HepG2 (cell line): Measurements from ENCODE around the gene ABCC5. TPM values are rescaled to one million over a fixed set of nuclear protein-coding genes. Genes with fewer than 3 reads are reported as not detected.

ENCODE experiments used
- ATAC-seq: fragments of 200-7000 bp; cut with Tn5 transposase; 3 replicates; pipeline ENCODE4 v1.9.1; 2020; ENCODE audit warnings: mild to moderate bottlenecking, moderate library complexity
- BruUV-seq: library from RNA; stranded (reverse); fragments of 400-500 nt; replicated peaks from 2 replicates; lab custom pipeline; 2021; lab: Mats Ljungman, UMichigan
- CTCF ChIA-PET: fragments of 300-600 bp; formaldehyde crosslinking; extraction: SDS; loops from one replicate; lab custom pipeline; 2021; ENCODE audit warnings: low total read pairs, inconsistent platforms, low intra/inter-chr PET ratio; lab: Yijun Ruan, JAX
- POLR2A ChIA-PET: fragments of 350-600 bp; sonication (Branson Sonifier 250); formaldehyde crosslinking; loops from one replicate; lab custom pipeline; 2020; ENCODE audit warnings: antibody characterized with exemption, inconsistent platforms; lab: Yijun Ruan, JAX
- DNase-seq: peaks from one replicate; pipeline ENCODE4 v3.0.0-alpha.2; 2015; ENCODE audit warnings: low spot score
- FAIRE-seq: peaks from 3 replicates; lab custom pipeline; 2011; peaks lifted over from hg19 to GRCh38; lab: Jason Lieb, UNC
- H2AFZ ChIP-seq: one replicate; pipeline ENCODE4 v1.6.1; 2011; ENCODE audit warnings: low read length, inconsistent platforms
- H3K27ac ChIP-seq: fragments of 300-600 bp; 3 replicates; pipeline ENCODE4 v1.8.0; 2011; ENCODE audit warnings: mixed run types, mild to moderate bottlenecking, mixed read lengths, low read length, inconsistent platforms; ENCODE audit not compliant: insufficient read depth; ENCODE audit errors: extremely low read length
- H3K27me3 ChIP-seq, 2 experiments: fragments of 200-600 bp in 1 of 2; 2 replicates in 1 of 2; 3 replicates in 1 of 2; pipeline versions ENCODE4 v1.6.0 to v1.8.0; 2011; ENCODE audit warnings: low read length in 2 of 2, mild to moderate bottlenecking in 2 of 2, moderate library complexity in 2 of 2, inconsistent platforms in 1 of 2; ENCODE audit not compliant: insufficient read depth in 2 of 2, control insufficient read depth in 1 of 2
- H3K36me3 ChIP-seq, 2 experiments: fragments of 200-600 bp in 1 of 2; replicated peaks in 1 of 2; 2 replicates in 1 of 2; 3 replicates in 1 of 2; pipeline versions ENCODE4 v1.5.1 to v1.8.0; 2011; ENCODE audit warnings: low read length in 2 of 2, inconsistent platforms in 1 of 2; ENCODE audit not compliant: insufficient read depth in 2 of 2, control insufficient read depth in 1 of 2
- H3K4me1 ChIP-seq: 2 replicates; pipeline ENCODE4 v1.5.1; 2012; ENCODE audit warnings: low read length, inconsistent platforms; ENCODE audit not compliant: insufficient read depth
- H3K4me2 ChIP-seq: 2 replicates; pipeline ENCODE4 v1.6.0; 2011; ENCODE audit warnings: low read depth, low read length, inconsistent platforms
- H3K4me3 ChIP-seq, 3 experiments: fragments of 200-600 bp in 1 of 3; sonication (generic), shearing (Covaris generic) in 1 of 3; replicated peaks in 1 of 3; 2 replicates each; pipeline ENCODE4 v1.5.1; 2011 to 2016; ENCODE audit warnings: low read length in 3 of 3, inconsistent platforms in 2 of 3, low read depth in 2 of 3, mild to moderate bottlenecking in 2 of 3, control low read depth in 1 of 3, mixed read lengths in 1 of 3; ENCODE audit not compliant: insufficient read depth in 1 of 3
- H3K79me2 ChIP-seq: one replicate; pipeline ENCODE4 v1.6.1; 2011; ENCODE audit warnings: low read length, inconsistent platforms; ENCODE audit not compliant: insufficient read depth
- H3K9ac ChIP-seq: 2 replicates; pipeline ENCODE4 v1.6.0; 2011; ENCODE audit warnings: mild to moderate bottlenecking, low read depth, low read length, inconsistent platforms; ENCODE audit not compliant: insufficient read depth
- H3K9me3 ChIP-seq: 2 replicates; pipeline ENCODE4 v1.5.1; 2012; ENCODE audit warnings: mild to moderate bottlenecking, low read length
- H4K20me1 ChIP-seq: 2 replicates; pipeline ENCODE4 v1.6.0; 2011; ENCODE audit warnings: inconsistent platforms, mild to moderate bottlenecking, low read length, moderate library complexity; ENCODE audit not compliant: insufficient read depth
- ARID4A ChIP-seq: sonication (generic); formaldehyde crosslinking; IDR thresholded peaks from 2 replicates; pipeline ENCODE4 v1.5.0; 2020; ENCODE audit warnings: mild to moderate bottlenecking, missing genetic modification reagents, borderline replicate concordance
- CCAR2 ChIP-seq: fragments of 200-400 bp; formaldehyde crosslinking; optimal IDR thresholded peaks from 2 replicates; pipeline ENCODE3; 2018; ENCODE audit warnings: low read depth, mild to moderate bottlenecking, low read length, moderate library complexity
- ERF ChIP-seq: IDR thresholded peaks from 2 replicates; pipeline ENCODE4 v1.6.1; 2018; ENCODE audit warnings: missing biosample characterization, missing genetic modification reagents
- FOSL1 ChIP-seq: sonication (generic); formaldehyde crosslinking; IDR thresholded peaks from 2 replicates; pipeline ENCODE4 v1.9.0; 2021; ENCODE audit warnings: missing genetic modification reagents, borderline replicate concordance
- MAFF ChIP-seq: IDR thresholded peaks from 2 replicates; pipeline ENCODE4 v1.6.1; 2011; ENCODE audit warnings: low read depth, low read length, improper control_type of control experiment
- MAFK ChIP-seq, 2 experiments: IDR thresholded peaks in 1 of 2; conservative IDR thresholded peaks in 1 of 2; 2 replicates each; pipeline ENCODE4 v1.6.1; 2011; ENCODE audit warnings: improper control_type of control experiment in 2 of 2, low read length in 2 of 2
- MNT ChIP-seq: fragments of 450-650 bp; IDR thresholded peaks from 2 replicates; pipeline ENCODE4 v1.6.1; 2016
- SMYD3 ChIP-seq: sonication (generic); formaldehyde crosslinking; IDR thresholded peaks from 2 replicates; pipeline ENCODE4 v1.8.1; 2023; ENCODE audit warnings: mild to moderate bottlenecking, missing genetic modification reagents
- SP4 ChIP-seq: sonication (generic); formaldehyde crosslinking; IDR thresholded peaks from 2 replicates; pipeline ENCODE4 v1.8.1; 2023; ENCODE audit warnings: mild to moderate bottlenecking, missing genetic modification reagents
- THYN1 ChIP-seq: sonication (generic); formaldehyde crosslinking; IDR thresholded peaks from 2 replicates; pipeline ENCODE4 v1.8.1; 2023; ENCODE audit warnings: low read depth, mild to moderate bottlenecking, moderate library complexity, missing genetic modification reagents, borderline replicate concordance
- WGBS: methylation state at CpG from one replicate; pipeline ENCODE4 v1.1.6; 2017; ENCODE audit warnings: low lambda C conversion rate; 5-methylcytosine and 5-hydroxymethylcytosine counted together
- in situ Hi-C: cut with HindIII; loops from 2 replicates; pipeline ENCODE4 v1.10.0; 2017; ENCODE audit warnings: low pct_unique_long_range_greater_than_20kb; ENCODE audit not compliant: extremely low pct_ligation_motif_present
- intact Hi-C: fragments of 100-400 bp; cut with micrococcal nuclease; formaldehyde crosslinking; loops from one replicate; pipeline ENCODE4 v1.10.0; 2022; ENCODE audit not compliant: unreplicated experiment
- polyA plus RNA-seq, 8 experiments: library from polyadenylated mRNA; depleted of rRNA in 3 of 8; stranded (reverse) in 7 of 8; unstranded in 1 of 8; fragments of >200 nt; fragmentation: Illumina TruSeq in 4 of 8; extraction: Trizol in 4 of 8; gene quantifications; 2 replicates each; pipeline versions ENCODE4 v1.2.1 to v1.2.3, GENCODE V29; 2011 to 2016; ENCODE audit warnings: low read depth in 4 of 8, missing spikeins in 1 of 8, mixed read lengths in 1 of 8; ENCODE audit not compliant: insufficient read depth in 1 of 8
- total RNA-seq, 5 experiments: library from RNA; depleted of rRNA; stranded (reverse); fragments of >200 nt; fragmentation: Illumina TruSeq; extraction: Trizol; gene quantifications; 2 replicates each; pipeline ENCODE4 v1.2.3, GENCODE V29; 2016; ENCODE audit warnings: low read depth in 1 of 5

Gene ABCC5
- total and polyA plus RNA-seq, 2 of the 13 experiments (the other 11 are each of a cell fraction or from before 2014, with no cell fraction given), result 12.5 to 12.7 TPM

GRCh38 chr3:183980403-183980802 is 37.3 kb downstream of the ABCC5 start (continued):
- TF ChIP-seq ARID4A (CRISPR knock-in tag), result no peak
- TF ChIP-seq ERF, result no peak
- no peak for TF ChIP-seq THYN1
- no peak for TF ChIP-seq CCAR2
- TF ChIP-seq FOSL1 (CRISPR knock-in tag), result no peak
- TF ChIP-seq SP4, result no peak

GRCh38 chr3:183975981-183976662 is 41.6 kb downstream of the ABCC5 start:
- Histone ChIP-seq H3K79me2 (no peaks in the 10 kb centered on the region), H2AFZ (no peak overlapping the region), H3K27ac (no peak overlapping the region), H3K4me3 (no peak overlapping the region), H3K36me3 (no peaks in the 10 kb centered on the region; a peak in 1 of 5 replicates), H3K4me2 (no peak overlapping the region), H3K4me1 (no peaks in the 10 kb centered on the region), H3K9me3 (no peaks in the 10 kb centered on the region), H3K27me3 (no peaks in the 10 kb centered on the region), H4K20me1 (no peaks in the 10 kb centered on the region), H3K9ac (no peak overlapping the region)
- FAIRE-seq, result no peak
- WGBS, result 95% methylated on average over 10 of the region's 10 CpGs
- CTCF ChIA-PET, result no interaction called here
- no peak for ATAC-seq
- POLR2A ChIA-PET, result no interaction called here
- TF ChIP-seq MAFF, result peak; percentile 90
- TF ChIP-seq MAFK (conservative IDR thresholded peaks at IDR 0.05 in 1 of 2, IDR thresholded peaks at IDR 0.05 in 1 of 2; ENCODE audit: low read length in 2 of 2), result peak; percentile 77 to 92
- TF ChIP-seq MNT, result no peak
- TF ChIP-seq SMYD3 (CRISPR knock-in tag), result no peak
- no peak for DNase-seq
- BruUV-seq, result no TSS peak
- in situ Hi-C loops, result no loop called here
- intact Hi-C loops, result no loop called here
